ENCODE results near the gene FRG2C.
"Not testable (repeated sequence)": the region's sequence is repeated elsewhere in the genome, so short reads cannot be mapped to it uniquely, and the experiment has no call there.

The FRG2C gene

DNA sequence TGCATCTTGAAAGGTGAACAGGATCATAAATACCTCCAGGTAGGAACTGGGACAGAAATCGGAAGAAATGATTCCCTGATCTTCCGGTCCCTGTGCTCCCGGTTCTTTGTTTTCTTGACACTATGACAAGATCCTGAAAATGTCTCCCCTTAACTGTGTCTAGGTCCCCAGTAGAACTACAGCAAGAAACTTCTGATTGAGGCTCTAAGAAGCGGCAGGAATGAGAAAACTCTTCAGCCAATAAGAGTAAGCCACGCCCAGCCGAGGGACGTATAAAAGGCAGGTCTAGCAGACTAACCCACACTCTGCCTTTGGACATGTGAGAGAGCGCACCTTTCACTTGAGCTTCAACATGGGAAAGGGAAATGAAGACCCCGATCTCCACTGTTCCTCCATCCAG, at the start of gene FRG2C:
Gene FRG2C (plus strand): TSS at position 301 of the 400 bp plus-strand sequence. CDS start 52 bp downstream, at position 353.
- DNase-seq = not testable (repeated sequence)

DNA sequence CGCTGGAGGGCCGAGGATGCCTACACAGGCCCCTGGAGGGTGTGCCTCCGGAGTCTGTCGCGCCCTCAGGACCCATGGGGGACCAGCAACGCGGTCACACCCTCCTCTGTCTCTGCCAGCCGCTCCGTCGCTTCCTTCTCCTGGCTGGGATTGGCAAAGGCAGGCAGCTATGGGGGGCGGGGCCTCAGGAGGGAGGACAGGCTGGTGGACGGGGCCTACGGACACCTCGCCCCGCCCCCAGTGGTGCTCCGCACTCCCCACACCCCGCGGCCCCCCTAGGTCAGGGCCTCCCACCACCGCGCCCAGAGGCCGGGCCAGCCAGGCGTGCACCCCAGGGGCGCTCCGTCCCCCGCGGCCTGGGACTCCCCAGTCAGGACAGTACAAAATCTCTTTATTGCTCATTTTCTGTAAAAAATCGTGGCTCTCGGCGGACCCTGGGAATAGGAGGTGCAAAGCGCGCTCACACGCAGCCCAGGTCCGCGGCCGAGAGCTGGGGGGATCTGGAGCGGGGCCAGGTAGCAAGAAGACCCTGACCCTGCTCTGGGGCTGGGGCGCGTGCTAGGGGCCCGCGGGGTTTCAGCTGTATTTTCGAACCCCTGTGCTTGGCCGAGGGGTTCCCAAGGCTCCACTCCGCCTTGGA, 45.3 kb upstream of the FRG2C start:
- not testable (repeated sequence) for DNase-seq

- not testable (repeated sequence) for DNase-seq
Measured at GRCh38 chr3:75619481-75620031, 44.6 kb upstream of the FRG2C start.

DNA sequence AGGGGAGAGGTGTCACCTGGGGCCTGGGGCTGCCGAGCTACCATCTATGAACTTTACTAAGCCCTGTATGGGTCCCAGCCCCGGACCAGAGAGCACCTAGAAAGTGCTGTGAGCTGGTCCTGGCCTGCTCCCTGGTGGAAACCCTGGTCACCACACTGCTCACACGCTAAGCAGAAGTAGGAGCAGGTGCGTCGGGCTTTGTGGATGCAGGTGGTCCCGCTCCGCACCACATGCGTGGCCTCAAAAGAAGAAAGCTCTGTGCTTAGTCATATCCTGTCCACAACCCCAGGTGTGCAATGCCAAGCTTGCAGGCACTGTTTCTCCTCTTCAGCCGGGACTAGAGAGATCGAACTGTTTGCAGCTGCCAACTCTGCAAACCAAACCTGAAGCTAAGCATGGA, 42.4 kb upstream of the FRG2C start:
- DNase-seq = not testable (repeated sequence)

DNA sequence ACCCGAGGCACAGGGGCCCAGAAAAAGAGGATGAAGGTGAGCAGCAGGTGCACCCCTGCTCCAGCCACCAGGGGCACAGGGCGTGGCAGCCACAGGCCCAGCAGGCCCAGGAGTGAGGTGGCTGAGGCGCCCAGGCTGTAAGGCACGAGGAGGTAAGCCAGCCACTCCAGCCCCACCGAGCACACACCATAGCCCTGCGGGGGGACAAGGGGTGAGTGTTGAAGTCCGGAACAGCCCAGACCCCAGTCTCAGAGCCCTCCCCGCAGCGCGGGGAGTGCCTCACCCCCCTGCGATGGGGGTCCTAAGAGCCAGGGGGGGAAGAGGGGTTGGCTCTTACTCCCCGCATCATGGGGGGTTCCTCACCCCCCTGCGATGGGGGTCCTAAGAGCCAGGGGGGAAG, 40.5 kb upstream of the FRG2C start:
- DNase-seq = not testable (repeated sequence)

- DNase-seq = not testable (repeated sequence)
Measured at GRCh38 chr3:75630887-75631535, 33.1 kb upstream of the FRG2C start.

DNA sequence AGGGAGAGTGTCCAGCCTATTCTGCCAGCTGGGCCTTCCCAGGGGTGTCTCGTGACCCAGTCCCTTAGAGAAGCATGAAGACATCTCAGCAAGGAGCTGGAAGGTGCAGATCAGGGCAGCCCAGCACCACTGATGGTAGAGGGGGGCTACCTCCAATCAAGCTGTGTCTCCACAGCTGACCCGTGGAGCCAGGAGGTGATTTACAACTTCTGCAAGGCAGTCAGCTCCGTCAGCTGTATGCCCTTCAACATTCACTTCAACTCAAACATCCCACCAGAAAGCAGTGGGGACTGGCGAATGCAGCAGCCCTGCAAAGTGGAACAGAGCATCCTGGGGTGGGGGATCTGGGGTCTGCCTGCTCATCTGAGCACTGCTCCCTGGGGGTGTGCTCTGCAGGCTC, 32.6 kb upstream of the FRG2C start:
- no peak for DNase-seq

GRCh38 chr3:75638947-75639346, 25.2 kb upstream of the FRG2C start:
- DNase-seq = not testable (repeated sequence)

- not testable (repeated sequence) for DNase-seq
Measured at GRCh38 chr3:75641107-75641517, 23.0 kb upstream of the FRG2C start.

DNA sequence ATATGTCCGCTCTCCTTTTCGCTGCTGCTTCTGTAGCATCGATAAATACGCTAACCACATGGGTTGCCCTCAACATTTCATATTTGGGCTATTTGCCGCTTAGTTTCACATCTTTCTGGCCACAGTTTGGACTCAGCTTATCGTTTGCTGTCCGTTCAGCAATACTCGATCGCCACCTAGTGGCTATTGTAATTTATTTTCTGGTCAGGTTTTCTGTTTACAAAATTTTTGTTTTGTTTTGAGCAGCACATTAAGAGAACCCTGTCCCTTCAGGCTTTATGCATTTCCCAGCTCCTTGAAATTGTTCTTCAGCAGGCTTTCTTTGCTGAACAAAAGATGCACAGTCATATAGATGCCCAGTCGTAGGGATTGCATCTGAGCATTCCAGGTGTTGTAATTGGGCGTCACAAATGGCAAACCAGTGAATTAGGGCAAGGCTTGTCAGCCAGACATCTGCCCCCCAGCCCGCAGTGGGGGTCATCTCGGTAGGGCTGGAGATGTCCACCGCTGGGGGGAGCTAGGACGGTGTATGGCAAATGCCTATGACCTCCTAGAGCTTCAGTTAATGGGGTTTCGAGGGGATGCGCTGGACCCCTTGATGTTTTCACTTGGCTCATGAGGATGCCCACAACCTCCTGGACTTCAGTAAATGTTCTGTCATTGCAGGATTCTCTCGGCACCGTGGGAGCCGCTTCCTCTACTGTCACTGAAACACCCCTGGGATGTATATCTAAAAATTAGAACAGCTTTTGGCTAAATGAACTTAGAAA, 20.9 kb upstream of the FRG2C start:
- DNase-seq = not testable (repeated sequence)

DNA sequence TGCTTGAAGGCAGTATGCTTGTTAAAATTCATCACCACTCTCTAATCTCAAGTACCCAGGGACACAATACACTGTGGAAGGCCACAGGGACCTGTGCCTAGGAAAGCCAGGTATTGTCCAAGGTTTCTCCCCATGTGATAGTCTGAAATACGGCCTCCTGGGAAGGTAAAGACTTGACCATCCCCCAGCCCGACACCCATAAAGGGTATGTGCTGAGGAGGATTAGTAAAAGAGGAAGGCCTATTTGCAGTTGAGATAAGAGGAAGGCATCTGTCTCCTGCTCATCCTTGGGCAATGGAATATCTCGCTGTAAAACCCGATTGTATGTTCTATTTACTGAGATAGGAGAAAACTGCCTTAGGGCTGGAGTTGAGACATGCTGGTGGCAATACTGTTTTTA, 18.6 kb upstream of the FRG2C start:
- DNase-seq = not testable (repeated sequence)

GRCh38 chr3:75650191-75650590, 13.9 kb upstream of the FRG2C start:
- no peak for DNase-seq

- DNase-seq = not testable (repeated sequence)
Measured at GRCh38 chr3:75655101-75655904, 8.8 kb upstream of the FRG2C start.

GRCh38 chr3:75655956-75656355, 8.2 kb upstream of the FRG2C start:
- not testable (repeated sequence) for DNase-seq

DNA sequence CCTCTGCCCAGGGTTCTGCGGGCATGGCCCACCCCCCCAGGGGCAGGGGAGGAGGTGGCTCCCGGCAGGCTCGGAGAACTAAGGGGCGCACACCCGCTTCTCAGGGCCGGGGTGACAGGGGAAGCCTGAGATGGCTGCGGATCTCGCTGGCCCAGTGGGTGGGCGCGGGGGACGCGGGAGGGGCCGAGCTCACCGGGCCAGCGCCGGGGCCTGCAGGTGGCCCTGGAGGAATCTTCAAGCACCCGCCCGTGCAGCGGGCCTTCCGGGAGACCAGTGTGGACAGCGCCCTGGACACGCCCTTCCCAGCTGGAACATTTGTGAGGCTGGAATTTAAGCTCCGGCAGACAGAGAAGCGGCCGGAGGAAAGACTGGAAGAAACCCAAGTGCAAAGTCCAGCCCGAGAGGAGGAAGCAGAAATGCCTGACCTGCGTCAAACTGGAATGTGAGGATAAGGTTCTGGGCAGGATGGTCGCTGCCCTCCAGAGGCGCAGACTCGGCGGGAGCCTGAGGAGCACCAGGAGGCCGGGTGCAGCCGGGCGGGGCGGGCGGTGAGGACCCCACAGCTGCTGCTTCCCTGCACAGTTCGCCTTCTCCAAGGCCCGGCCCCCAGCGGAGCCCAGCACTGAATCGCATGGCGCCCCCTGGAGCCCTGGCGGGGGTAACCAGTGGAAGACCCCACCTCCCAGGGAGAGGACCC, 5.6 kb upstream of the FRG2C start:
- not testable (repeated sequence) for DNase-seq

DNA sequence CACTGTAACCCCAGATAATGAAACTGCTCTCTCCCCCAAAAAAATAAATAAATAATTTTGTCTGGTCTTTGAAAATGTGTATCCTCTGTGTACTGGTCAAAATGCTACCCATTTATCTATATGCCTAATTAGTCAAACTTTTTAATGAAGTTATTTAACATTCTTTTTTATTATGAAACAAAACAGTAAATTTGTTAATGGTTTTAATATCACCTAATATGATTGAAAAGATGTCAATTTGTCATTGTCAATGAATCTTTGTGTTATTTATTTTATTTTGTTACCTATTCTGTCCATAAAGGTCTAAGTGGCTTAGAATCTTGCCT, 5.1 kb upstream of the FRG2C start:
- DNase-seq = not testable (repeated sequence)

GRCh38 chr3:75665626-75666025, 1.5 kb downstream of the FRG2C start:
- DNase-seq = not testable (repeated sequence)

- not testable (repeated sequence) for DNase-seq
Measured at GRCh38 chr3:75667757-75668701, 3.9 kb downstream of the FRG2C start.

DNA sequence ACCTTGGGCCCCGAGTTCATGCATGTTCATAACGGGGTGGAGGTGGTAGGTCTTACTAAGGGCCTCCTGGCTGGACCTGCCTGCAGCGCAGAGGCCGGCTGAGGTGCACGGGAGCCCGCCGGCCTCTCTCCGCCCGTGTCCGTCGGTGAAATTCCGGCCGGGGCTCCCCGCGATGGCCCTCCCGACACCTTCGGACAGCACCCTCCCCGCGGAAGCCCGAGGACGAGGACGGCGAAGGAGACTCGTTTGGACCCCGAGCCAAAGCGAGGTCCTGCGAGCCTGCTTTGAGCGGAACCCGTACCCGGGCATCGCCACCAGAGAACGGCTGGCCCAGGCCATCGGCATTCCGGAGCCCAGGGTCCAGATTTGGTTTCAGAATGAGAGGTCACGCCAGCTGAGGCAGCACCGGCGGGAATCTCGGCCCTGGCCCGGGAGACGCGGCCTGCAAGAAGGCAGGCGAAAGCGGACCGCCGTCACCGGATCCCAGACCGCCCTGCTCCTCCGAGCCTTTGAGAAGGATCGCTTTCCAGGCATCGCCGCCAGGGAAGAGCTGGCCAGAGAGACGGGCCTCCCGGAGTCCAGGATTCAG, 4.7 kb downstream of the FRG2C start:
- not testable (repeated sequence) for DNase-seq
